CD4-positive, alpha-beta T cell treated with Interleukin-17A for 1 hour (primary cell): ENCODE measurements around the gene CLRN1.
"Not testable (repeated sequence)": the region's sequence is repeated elsewhere in the genome, so short reads cannot be mapped to it uniquely, and the experiment has no call there.

Experiments used
- DNase-seq: peaks from one replicate; pipeline ENCODE4 v3.0.0-alpha.2; 2020

CLRN1 gene

GRCh38 chr3:150972366-150973071 lies at the start of gene CLRN1:
Gene CLRN1, minus strand, starts transcription at chr3:150972727. Its CDS starts 19 bp downstream, at chr3:150972708.
- DNase-seq, result no peak

- no peak for DNase-seq
Measured at GRCh38 chr3:151016478-151016795, 43.9 kb upstream of the CLRN1 start.

GRCh38 chr3:151015767-151016477 lies 43.4 kb upstream of the CLRN1 start:
- DNase-seq, result no peak

- no peak for DNase-seq
Measured at GRCh38 chr3:151015181-151015580, 42.7 kb upstream of the CLRN1 start.

GRCh38 chr3:151014501-151015018 lies 42.0 kb upstream of the CLRN1 start:
- no peak for DNase-seq

- DNase-seq, result no peak
Measured at GRCh38 chr3:151012753-151013152, 40.2 kb upstream of the CLRN1 start.

GRCh38 chr3:151011427-151011826 lies 38.9 kb upstream of the CLRN1 start:
- no peak for DNase-seq

GRCh38 chr3:151009981-151010380 lies 37.5 kb upstream of the CLRN1 start:
- no peak for DNase-seq

GRCh38 chr3:151009430-151009829 lies 36.9 kb upstream of the CLRN1 start:
- DNase-seq, result no peak

GRCh38 chr3:151008699-151009098 lies 36.2 kb upstream of the CLRN1 start:
- DNase-seq, result no peak

- DNase-seq, result no peak
Measured at GRCh38 chr3:151003768-151004134, 31.2 kb upstream of the CLRN1 start.

GRCh38 chr3:151003029-151003767 lies 30.7 kb upstream of the CLRN1 start:
- DNase-seq, result no peak

- no peak for DNase-seq
Measured at GRCh38 chr3:151002003-151002981, 29.8 kb upstream of the CLRN1 start.

- DNase-seq, result no peak
Measured at GRCh38 chr3:150998996-150999395, 26.5 kb upstream of the CLRN1 start.

GRCh38 chr3:150996731-150997130 lies 24.2 kb upstream of the CLRN1 start:
- no peak for DNase-seq

GRCh38 chr3:150995510-150995909 lies 23.0 kb upstream of the CLRN1 start:
- no peak for DNase-seq

GRCh38 chr3:150989208-150989607 lies 16.7 kb upstream of the CLRN1 start:
- no peak for DNase-seq

GRCh38 chr3:150988395-150988794 lies 15.9 kb upstream of the CLRN1 start:
- DNase-seq, result not testable (repeated sequence)

- DNase-seq, result no peak
Measured at GRCh38 chr3:150985711-150986110, 13.2 kb upstream of the CLRN1 start.

- no peak for DNase-seq
Measured at GRCh38 chr3:150984066-150984465, 11.5 kb upstream of the CLRN1 start.

- DNase-seq, result no peak
Measured at GRCh38 chr3:150978566-150979148, 6.1 kb upstream of the CLRN1 start.

GRCh38 chr3:150975992-150976368 lies 3.5 kb upstream of the CLRN1 start:
- DNase-seq, result no peak
